Anterior cingulate cortex (tissue), 58 donors: Measurements from ENCODE around the gene CRADD.

ENCODE experiments used
- DNase-seq, 58 donors: peaks; one replicate each; lab custom pipeline; 2025; lab: John Stamatoyannopoulos, UW

Gene CRADD

GRCh38 chr12:93827669-93828068 lies 150.5 kb downstream of the CRADD start:
- no peak for DNase-seq

- peak in 2 of 58 donors; percentile 4 to 20 for DNase-seq
Observed at GRCh38 chr12:93829016-93829415, 151.8 kb downstream of the CRADD start.

GRCh38 chr12:93831374-93831773 lies 154.2 kb downstream of the CRADD start:
- no peak for DNase-seq

- no peak for DNase-seq
Observed at GRCh38 chr12:93832131-93832530, 155.0 kb downstream of the CRADD start.

- no peak for DNase-seq
Observed at GRCh38 chr12:93833946-93834345, 156.8 kb downstream of the CRADD start.

GRCh38 chr12:93836620-93837260 lies 159.6 kb downstream of the CRADD start:
- DNase-seq: no peak

GRCh38 chr12:93838193-93838592 lies 161.0 kb downstream of the CRADD start:
- no peak for DNase-seq

- DNase-seq: no peak
Observed at GRCh38 chr12:93839064-93839463, 161.9 kb downstream of the CRADD start.

GRCh38 chr12:93841671-93842070 lies 164.5 kb downstream of the CRADD start:
- no peak for DNase-seq

- no peak for DNase-seq
Observed at GRCh38 chr12:93844164-93844784, 167.1 kb downstream of the CRADD start.

- no peak for DNase-seq
Observed at GRCh38 chr12:93846936-93847516, 169.9 kb downstream of the CRADD start.

- no peak for DNase-seq
Observed at GRCh38 chr12:93847517-93848474, 170.6 kb downstream of the CRADD start.

GRCh38 chr12:93848523-93849101 lies 171.4 kb downstream of the CRADD start:
- DNase-seq: no peak

- DNase-seq: no peak
Observed at GRCh38 chr12:93849946-93850345, 172.8 kb downstream of the CRADD start.

- DNase-seq: no peak
Observed at GRCh38 chr12:93850481-93851256, 173.5 kb downstream of the CRADD start.

- no peak for DNase-seq
Observed at GRCh38 chr12:93851257-93851671, 174.1 kb downstream of the CRADD start.

GRCh38 chr12:93852173-93852591 lies 175.0 kb downstream of the CRADD start:
- DNase-seq: no peak

GRCh38 chr12:93853698-93854478 lies 176.7 kb downstream of the CRADD start:
- DNase-seq: no peak

- DNase-seq: no peak
Observed at GRCh38 chr12:93855261-93855660, 178.1 kb downstream of the CRADD start.
